ENCODE data around the gene ITGB4. TPM values are rescaled to one million over a fixed set of nuclear protein-coding genes. Genes with fewer than 3 reads are reported as not detected.

The ITGB4 gene
- total and polyA plus RNA-seq, 10 of the 15 experiments (the other 5 are each of a cell fraction or from before 2014, with no cell fraction given): 0.06 to 1.6 (median 0.27) TPM; not detected in 2

DNA sequence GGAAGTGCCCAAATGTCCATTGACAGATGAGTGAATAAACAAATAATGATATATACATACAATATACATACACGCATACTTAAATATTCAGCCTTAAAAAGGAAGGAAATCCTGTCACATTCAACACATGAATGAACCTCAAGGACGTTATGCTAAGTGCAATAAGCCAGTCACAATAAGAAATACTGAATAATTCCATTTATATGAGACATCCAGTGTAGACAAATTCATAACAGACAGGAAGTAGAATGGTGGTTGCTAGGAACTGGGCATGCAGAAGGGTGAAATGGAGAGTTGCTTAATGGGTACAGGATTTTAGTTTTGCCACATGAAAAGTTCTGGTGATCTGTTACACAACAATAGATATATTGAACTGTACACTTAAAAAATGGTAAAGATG, 8.8 kb upstream of the ITGB4 start:
- in situ Hi-C loops (cut with MboI) (no loop called here), intact Hi-C loops (cut with micrococcal nuclease; ENCODE audit: unreplicated experiment) (no loop called here)
- RAD21 ChIA-PET (ENCODE audit: unreplicated experiment): interaction anchor here (0.6 kb wide), 1 partner anchor 41 kb away, joined by 3 read pairs; no protein-coding TSS in a partner anchor
- Histone ChIP-seq H3K79me2 (ENCODE audit: control insufficient read depth, insufficient read depth, low read length) (no peaks in the 10 kb centered on the region), H3K9me3 (replicated peaks; ENCODE audit: control insufficient read depth, insufficient read depth, low read length) (no peaks in the 10 kb centered on the region), H3K27ac (ENCODE audit: control insufficient read depth, insufficient read depth) (no peak overlapping the region), H4K20me1 (ENCODE audit: control insufficient read depth, insufficient read depth) (no peaks in the 10 kb centered on the region), H3K27me3 (replicated peaks in 1 of 2; ENCODE audit: control insufficient read depth in 2 of 2, insufficient read depth in 2 of 2, low read length in 1 of 2) (no peaks in the 10 kb centered on the region), H3K9ac (ENCODE audit: control insufficient read depth, insufficient read depth, low read length) (no peak overlapping the region), H3K4me3 (no peak overlapping the region), H3K4me2 (ENCODE audit: control insufficient read depth, insufficient read depth) (no peak overlapping the region), H3K36me3 (ENCODE audit: control insufficient read depth in 2 of 2, insufficient read depth in 2 of 2, low read length in 1 of 2) (peaks cover 0 to 5% of the 10 kb centered on the region in 2 experiments; a peak in 2 of 4 replicates), H3K4me1 (ENCODE audit: control insufficient read depth, insufficient read depth, low read length) (no peaks in the 10 kb centered on the region), H2AFZ (ENCODE audit: control insufficient read depth, low read depth, low read length) (no peak overlapping the region)
- no peak for FAIRE-seq
- CTCF ChIA-PET: interaction anchor here (1.0 to 1.3 kb wide), 2 partner anchors 78 to 80 kb away, joined by 3 to 5 read pairs; partner anchors contain the start of gene SMIM5
- WGBS (ENCODE audit: insufficient coverage, insufficient replicate concordance, low lambda C conversion rate, missing lambda C conversion rate): 0% methylated on average over 2 of the region's 2 CpGs
- BruUV-seq (replicated peaks): no TSS peak
- ATAC-seq: no peak
- POLR2A ChIA-PET: no interaction called here
- SMC1A ChIA-PET (ENCODE audit: uncharacterized antibody, unreplicated experiment): interaction anchor here (0.6 kb wide), 1 partner anchor 111 kb away, joined by 3 read pairs; no protein-coding TSS in a partner anchor
- DNase-seq (ENCODE audit: low read depth, low spot score): no peak
- no peak for TF ChIP-seq E2F8 (IDR thresholded peaks at IDR 0.05; ENCODE audit: low read depth, partially characterized antibody)
- TF ChIP-seq IRF3 (IDR thresholded peaks at IDR 0.05): no peak
- TF ChIP-seq SUZ12 (IDR thresholded peaks at IDR 0.05; ENCODE audit: unreplicated experiment): no peak
- no peak for TF ChIP-seq CBX3 (IDR thresholded peaks at IDR 0.05; ENCODE audit: borderline replicate concordance, low read depth)
- TF ChIP-seq, protein P1, sequence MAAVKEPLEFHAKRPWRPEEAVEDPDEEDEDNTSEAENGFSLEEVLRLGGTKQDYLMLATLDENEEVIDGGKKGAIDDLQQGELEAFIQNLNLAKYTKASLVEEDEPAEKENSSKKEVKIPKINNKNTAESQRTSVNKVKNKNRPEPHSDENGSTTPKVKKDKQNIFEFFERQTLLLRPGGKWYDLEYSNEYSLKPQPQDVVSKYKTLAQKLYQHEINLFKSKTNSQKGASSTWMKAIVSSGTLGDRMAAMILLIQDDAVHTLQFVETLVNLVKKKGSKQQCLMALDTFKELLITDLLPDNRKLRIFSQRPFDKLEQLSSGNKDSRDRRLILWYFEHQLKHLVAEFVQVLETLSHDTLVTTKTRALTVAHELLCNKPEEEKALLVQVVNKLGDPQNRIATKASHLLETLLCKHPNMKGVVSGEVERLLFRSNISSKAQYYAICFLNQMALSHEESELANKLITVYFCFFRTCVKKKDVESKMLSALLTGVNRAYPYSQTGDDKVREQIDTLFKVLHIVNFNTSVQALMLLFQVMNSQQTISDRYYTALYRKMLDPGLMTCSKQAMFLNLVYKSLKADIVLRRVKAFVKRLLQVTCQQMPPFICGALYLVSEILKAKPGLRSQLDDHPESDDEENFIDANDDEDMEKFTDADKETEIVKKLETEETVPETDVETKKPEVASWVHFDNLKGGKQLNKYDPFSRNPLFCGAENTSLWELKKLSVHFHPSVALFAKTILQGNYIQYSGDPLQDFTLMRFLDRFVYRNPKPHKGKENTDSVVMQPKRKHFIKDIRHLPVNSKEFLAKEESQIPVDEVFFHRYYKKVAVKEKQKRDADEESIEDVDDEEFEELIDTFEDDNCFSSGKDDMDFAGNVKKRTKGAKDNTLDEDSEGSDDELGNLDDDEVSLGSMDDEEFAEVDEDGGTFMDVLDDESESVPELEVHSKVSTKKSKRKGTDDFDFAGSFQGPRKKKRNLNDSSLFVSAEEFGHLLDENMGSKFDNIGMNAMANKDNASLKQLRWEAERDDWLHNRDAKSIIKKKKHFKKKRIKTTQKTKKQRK (IDR thresholded peaks at IDR 0.05; ENCODE audit: low read depth, low read length): no peak
- no peak for TF ChIP-seq PAX5 (IDR thresholded peaks at IDR 0.05; ENCODE audit: borderline replicate concordance, low read depth, low read length)
- no peak for TF ChIP-seq SMAD1 (IDR thresholded peaks at IDR 0.05; ENCODE audit: low read depth, partially characterized antibody)
- TF ChIP-seq RCOR1 (conservative IDR thresholded peaks at IDR 0.05; ENCODE audit: low read depth, low read length): no peak
- no peak for TF ChIP-seq ESRRA (IDR thresholded peaks at IDR 0.05; ENCODE audit: low read length)
- TF ChIP-seq POLR2AphosphoS2 (IDR thresholded peaks at IDR 0.05; ENCODE audit: low read depth, low read length): no peak
- TF ChIP-seq NR2F1 (conservative IDR thresholded peaks at IDR 0.05): no peak
- TF ChIP-seq CUX1 (IDR thresholded peaks at IDR 0.05; ENCODE audit: insufficient replicate concordance, low read depth, low read length): no peak
